ENCODE data around the gene NAA25.

DNA sequence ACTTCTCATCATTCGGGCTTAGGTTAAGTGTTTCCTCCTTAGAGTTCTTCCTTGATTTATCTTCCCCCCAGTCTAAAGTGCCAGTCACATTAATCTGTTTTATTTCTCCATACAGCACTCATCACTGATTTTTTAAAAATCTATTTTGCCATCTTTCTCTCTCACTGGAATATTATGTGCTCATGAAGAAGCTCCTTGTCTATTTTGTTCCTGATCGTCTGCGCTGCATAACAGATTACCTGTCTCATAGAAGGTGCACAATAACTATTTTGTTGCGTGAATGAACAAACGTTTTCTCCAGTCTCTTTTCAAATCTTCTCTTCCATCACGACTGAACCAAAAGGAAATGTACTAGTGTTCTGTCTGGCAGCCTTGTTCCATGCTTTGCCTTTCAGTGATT, 92.6 kb downstream of the NAA25 start:
- TF ChIP-seq, protein P1, sequence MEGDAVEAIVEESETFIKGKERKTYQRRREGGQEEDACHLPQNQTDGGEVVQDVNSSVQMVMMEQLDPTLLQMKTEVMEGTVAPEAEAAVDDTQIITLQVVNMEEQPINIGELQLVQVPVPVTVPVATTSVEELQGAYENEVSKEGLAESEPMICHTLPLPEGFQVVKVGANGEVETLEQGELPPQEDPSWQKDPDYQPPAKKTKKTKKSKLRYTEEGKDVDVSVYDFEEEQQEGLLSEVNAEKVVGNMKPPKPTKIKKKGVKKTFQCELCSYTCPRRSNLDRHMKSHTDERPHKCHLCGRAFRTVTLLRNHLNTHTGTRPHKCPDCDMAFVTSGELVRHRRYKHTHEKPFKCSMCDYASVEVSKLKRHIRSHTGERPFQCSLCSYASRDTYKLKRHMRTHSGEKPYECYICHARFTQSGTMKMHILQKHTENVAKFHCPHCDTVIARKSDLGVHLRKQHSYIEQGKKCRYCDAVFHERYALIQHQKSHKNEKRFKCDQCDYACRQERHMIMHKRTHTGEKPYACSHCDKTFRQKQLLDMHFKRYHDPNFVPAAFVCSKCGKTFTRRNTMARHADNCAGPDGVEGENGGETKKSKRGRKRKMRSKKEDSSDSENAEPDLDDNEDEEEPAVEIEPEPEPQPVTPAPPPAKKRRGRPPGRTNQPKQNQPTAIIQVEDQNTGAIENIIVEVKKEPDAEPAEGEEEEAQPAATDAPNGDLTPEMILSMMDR (IDR thresholded peaks at IDR 0.05; ENCODE audit: insufficient read depth, low read depth, low read length), result no peak
- TF ChIP-seq EZH2 (IDR thresholded peaks at IDR 0.05; ENCODE audit: insufficient read depth, low read length), result no peak
